NT2/D1 (cell line): Measurements from ENCODE around the gene FGF18.
"Not testable (repeated sequence)": the region's sequence is repeated elsewhere in the genome, so short reads cannot be mapped to it uniquely, and the experiment has no call there.

Experiments used
- SUZ12 ChIP-seq: IDR thresholded peaks from 2 replicates; pipeline ENCODE4 v1.6.1; 2011; ENCODE audit not compliant: insufficient read length, insufficient read depth; ENCODE audit errors: extremely low read depth
- YY1 ChIP-seq: IDR thresholded peaks from 2 replicates; pipeline ENCODE4 v1.6.1; 2011; ENCODE audit not compliant: insufficient read length, insufficient read depth

DNA sequence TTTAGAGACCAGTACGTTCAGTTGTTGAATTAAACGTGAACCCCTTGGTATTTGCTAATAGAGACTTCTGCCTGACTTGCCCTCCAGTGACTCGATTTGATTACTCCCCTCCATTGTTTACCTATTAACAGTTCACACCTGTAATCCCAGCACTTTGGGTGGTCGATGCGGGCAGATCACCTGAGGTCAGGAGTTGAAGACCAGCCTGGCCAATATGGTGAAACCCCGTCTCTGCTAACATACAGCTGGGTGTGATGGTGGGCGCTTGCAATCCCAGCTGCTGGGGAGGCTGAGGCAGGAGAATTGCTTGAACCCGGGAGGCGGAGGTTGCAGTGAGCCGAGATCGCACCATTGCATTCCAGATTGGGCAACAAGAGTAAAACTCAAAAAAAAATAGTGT lies 22.9 kb upstream of the FGF18 start:
- not testable (repeated sequence) for TF ChIP-seq YY1, SUZ12
